Endothelial cell of hepatic sinusoid (primary cell): ENCODE measurements around the gene WDR74.
"Not testable (repeated sequence)": the region's sequence is repeated elsewhere in the genome, so short reads cannot be mapped to it uniquely, and the experiment has no call there.

ENCODE experiments used
- in situ Hi-C: cut with HindIII; loops from 2 replicates; pipeline ENCODE4 v1.10.0; 2017; ENCODE audit warnings: low sequenced_read_pairs

The WDR74 gene

GRCh38 chr11:62839050-62839945 lies at the start of gene WDR74:
WDR74 (minus strand) TSS chr11:62839590; CDS start chr11:62839570, 20 bp downstream.
- in situ Hi-C loops, result loop anchor here (5.0 kb wide), 1 partner anchor 42 kb away; no protein-coding TSS in a partner anchor

- in situ Hi-C loops, result no loop called here
These were observed 49.7 kb upstream of the WDR74 start for GRCh38 chr11:62889126-62889483.

DNA sequence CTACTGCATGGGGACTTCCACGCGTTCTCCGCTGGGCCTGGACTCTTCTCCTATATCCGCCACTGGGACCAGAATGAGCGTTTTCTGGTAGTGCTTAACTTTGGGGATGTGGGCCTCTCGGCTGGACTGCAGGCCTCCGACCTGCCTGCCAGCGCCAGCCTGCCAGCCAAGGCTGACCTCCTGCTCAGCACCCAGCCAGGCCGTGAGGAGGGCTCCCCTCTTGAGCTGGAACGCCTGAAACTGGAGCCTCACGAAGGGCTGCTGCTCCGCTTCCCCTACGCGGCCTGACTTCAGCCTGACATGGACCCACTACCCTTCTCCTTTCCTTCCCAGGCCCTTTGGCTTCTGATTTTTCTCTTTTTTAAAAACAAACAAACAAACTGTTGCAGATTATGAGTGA lies 49.0 kb upstream of the WDR74 start:
- in situ Hi-C loops, result no loop called here

DNA sequence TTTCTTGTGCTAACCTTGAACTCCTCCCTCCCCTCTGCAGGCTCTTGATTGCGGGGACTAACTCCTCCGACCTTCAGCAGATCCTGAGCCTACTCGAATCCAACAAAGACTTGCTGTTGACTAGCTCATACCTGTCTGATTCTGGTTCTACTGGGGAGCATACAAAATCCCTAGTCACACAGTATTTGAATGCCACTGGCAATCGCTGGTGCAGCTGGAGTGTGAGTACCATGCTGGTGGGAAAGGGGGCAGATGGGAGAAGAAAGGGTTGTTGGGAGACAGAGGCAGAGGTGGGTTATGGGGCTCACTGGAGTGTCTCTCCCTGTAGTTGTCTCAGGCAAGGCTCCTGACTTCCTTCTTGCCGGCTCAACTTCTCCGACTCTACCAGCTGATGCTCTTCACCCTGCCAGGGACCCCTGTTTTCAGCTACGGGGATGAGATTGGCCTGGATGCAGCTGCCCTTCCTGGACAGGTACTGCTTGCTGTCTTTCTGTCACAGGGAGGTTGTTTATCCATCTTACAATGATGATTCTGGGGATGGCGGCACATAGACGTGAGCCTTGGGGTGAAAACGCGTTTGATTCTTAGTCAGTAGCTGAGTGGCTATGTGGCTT lies 45.9 kb upstream of the WDR74 start:
- in situ Hi-C loops, result no loop called here

GRCh38 chr11:62883673-62884072 lies 44.3 kb upstream of the WDR74 start:
- in situ Hi-C loops, result no loop called here

DNA sequence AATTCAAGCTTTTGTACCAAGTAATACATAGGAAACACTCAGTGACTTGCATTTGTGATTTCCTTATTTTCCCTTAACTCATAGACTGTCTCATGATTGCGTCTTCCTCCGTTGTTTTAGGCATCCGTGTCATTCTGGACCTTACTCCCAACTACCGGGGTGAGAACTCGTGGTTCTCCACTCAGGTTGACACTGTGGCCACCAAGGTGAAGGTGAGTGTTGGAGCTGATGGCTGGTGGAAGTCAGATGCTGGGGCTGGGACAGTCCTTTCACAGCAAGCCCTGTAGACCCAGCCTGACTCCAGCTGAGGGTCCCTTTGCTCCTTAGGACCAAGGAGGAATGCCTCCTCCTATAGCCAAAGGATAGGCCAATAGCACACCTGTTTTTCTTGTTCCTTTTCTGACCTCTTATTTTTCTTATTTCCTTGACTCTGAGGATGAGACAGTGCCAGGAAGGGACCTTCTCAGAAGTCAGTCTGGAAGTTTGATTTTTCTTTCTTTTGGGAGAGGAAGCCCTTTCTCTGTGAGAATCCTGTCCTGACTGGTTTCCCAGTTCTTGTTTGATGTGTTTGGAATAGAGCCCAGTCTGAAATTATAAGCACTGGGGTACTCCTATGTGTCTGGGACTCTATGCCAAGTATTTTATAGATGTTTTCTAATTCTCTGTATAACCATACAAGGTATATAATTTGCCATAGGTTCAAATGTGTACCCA lies 43.6 kb upstream of the WDR74 start:
- in situ Hi-C loops, result no loop called here

GRCh38 chr11:62882431-62882749 lies 43.0 kb upstream of the WDR74 start:
- in situ Hi-C loops, result no loop called here

- in situ Hi-C loops, result no loop called here
These were observed 42.4 kb upstream of the WDR74 start for GRCh38 chr11:62881579-62882430.

DNA sequence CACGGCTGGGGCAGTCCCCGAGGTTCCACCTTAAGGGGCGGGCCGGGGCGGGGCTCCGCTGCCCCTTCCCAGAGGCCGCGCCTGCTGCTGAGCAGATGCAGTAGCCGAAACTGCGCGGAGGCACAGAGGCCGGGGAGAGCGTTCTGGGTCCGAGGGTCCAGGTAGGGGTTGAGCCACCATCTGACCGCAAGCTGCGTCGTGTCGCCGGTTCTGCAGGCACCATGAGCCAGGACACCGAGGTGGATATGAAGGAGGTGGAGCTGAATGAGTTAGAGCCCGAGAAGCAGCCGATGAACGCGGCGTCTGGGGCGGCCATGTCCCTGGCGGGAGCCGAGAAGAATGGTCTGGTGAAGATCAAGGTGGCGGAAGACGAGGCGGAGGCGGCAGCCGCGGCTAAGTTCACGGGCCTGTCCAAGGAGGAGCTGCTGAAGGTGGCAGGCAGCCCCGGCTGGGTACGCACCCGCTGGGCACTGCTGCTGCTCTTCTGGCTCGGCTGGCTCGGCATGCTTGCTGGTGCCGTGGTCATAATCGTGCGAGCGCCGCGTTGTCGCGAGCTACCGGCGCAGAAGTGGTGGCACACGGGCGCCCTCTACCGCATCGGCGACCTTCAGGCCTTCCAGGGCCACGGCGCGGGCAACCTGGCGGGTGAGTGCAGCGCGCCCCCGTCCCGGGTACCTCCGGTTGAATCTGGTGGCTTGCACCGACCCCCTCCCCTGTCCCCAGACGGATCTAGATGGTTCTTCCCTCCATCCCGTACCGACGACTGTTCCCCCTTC lies 41.6 kb upstream of the WDR74 start, which contains the start of gene SLC3A2:
TSS of gene SLC3A2 (plus strand) at position 94 of the 776 bp plus-strand sequence. CDS start at position 222, 128 bp downstream.
- in situ Hi-C loops, result no loop called here

- in situ Hi-C loops, result no loop called here
These were observed 40.9 kb upstream of the WDR74 start for GRCh38 chr11:62880231-62880802.

DNA sequence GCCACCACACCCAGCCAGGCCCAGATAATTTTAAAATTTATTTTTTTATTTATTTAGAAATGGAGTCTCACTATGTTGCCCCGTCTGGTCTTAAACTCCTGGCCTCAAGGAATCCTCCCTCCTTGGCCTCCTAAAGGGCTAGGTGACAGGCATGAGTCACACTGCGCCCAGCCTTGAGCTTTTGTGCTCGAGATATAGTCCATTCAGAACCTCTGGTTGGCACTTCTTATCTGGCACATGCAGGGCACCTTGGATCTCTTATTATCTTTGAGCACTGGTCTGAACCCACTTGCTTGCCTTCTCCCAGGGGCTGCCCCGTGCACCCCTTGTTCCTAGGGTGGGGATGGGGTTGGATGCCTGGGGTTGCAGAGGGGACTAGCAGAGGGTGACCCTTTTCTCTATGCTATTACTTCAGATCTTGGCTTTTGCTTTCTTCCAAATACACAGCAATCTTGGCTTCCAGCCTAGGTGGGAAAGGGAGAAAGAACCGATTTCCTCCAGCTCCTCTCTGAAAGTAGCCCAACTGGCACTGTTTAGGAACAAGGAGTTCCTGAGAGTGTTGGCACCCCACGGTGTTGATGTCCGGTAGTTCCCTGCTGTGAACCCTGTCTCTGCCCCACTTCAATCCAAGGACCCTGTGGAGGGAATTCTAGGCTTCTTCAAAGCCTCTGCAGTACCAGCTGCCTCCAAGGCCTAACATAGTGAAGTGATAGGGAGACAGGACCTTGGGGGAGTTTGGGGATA lies 40.0 kb upstream of the WDR74 start:
- in situ Hi-C loops, result no loop called here

- in situ Hi-C loops, result no loop called here
These were observed 37.3 kb upstream of the WDR74 start for GRCh38 chr11:62876712-62877111.

DNA sequence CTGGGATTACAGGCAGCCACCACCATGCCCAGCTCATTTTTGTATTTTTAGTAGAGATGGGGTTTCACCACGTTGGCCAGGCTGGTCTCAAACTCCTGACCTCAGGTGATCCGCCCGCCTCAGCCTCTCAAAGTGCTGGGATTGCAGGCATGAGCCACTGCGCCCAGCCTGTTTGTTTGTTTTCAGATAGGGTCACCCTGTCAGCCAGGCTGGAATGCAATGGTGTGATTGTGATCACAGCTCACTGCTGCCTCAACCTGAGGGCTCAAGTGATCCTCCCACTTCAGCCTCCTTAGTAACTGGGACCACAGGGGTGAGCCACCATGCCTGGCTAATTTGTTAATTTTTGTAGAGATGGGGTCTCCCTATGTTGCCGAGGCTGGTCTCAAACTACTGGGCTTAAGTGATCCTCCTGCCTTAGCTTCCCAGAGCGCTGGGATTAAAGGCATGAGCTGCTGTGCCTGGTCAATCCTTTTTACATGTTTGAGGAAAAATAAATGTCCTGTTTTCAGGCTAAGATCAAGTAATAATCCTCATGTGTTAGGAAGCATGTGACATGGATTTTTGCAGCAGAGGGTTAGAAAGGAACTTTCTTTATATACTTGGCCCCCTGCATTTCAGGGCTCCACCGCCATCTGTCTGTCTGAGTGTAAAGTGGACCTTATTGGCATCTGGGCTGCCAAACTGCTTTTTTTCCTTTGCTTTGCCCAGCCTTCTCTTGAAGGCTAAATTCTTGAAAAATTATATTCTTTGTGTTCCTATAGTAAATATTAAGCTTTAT lies 36.5 kb upstream of the WDR74 start:
- in situ Hi-C loops, result no loop called here

DNA sequence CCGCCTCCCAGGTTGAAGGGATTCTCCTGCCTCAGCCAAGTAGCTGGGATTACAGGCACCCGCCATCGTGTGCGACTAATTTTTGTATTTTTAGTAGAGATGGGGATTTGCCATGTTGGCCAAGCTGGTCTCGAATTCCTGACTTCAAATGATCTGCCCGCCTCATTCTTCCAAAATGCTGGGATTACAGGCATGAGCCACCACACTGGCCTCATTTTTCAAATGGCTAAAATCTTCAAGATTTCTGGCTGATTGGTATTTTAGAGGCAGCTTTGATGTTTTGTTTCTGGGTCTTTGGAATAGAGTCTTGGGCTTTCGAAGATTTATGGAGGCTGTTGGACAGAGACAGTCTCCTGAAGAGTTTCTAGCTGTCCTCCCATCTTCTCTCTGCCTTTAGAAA lies 35.5 kb upstream of the WDR74 start:
- in situ Hi-C loops, result no loop called here

GRCh38 chr11:62865635-62866034 lies 26.2 kb upstream of the WDR74 start:
- in situ Hi-C loops, result no loop called here

GRCh38 chr11:62863687-62864335 lies 24.4 kb upstream of the WDR74 start:
- in situ Hi-C loops, result no loop called here

- in situ Hi-C loops, result not testable (repeated sequence)
These were observed 22.3 kb upstream of the WDR74 start for GRCh38 chr11:62861564-62862192.
